Esophagus squamous epithelium (tissue), 5 donors: Measurements from ENCODE around the gene FMR1. TPM values are rescaled to one million over a fixed set of nuclear protein-coding genes. Genes with fewer than 3 reads are reported as not detected.
A peak's percentile ranks its signal among the peaks of the same experiment; 100 is the strongest.

Experiments
- DNase-seq: peaks from one replicate; lab custom pipeline; 2025; lab: John Stamatoyannopoulos, UW
- H3K27ac ChIP-seq, 4 donors: fragments of 200-600 bp; sonication (generic); one replicate each; pipeline ENCODE4 v1.5.1; 2016 to 2019; ENCODE audit warnings: mild to moderate bottlenecking in 1 of 4
- H3K27me3 ChIP-seq, 4 donors: fragments of 200-600 bp; sonication (generic); 1 replicate in 3 of 4; 2 replicates in 1 of 4; pipeline versions ENCODE4 v1.5.1 to v1.6.0; 2017 to 2021; ENCODE audit warnings: antibody characterized with exemption in 1 of 4
- H3K36me3 ChIP-seq, 3 donors: fragments of 200-600 bp; sonication (generic); one replicate each; pipeline ENCODE4 v1.5.1; 2016 to 2019
- H3K4me1 ChIP-seq, 3 donors: fragments of 200-600 bp; sonication (generic); one replicate each; pipeline ENCODE4 v1.5.1; 2017 to 2019
- H3K4me3 ChIP-seq, 4 donors: fragments of 200-600 bp; sonication (generic); 1 replicate in 3 of 4; 2 replicates in 1 of 4; pipeline ENCODE4 v1.5.1; 2016 to 2019; ENCODE audit warnings: mild to moderate bottlenecking in 2 of 4, moderate library complexity in 1 of 4
- H3K9me3 ChIP-seq, 3 donors: fragments of 200-600 bp; sonication (generic); one replicate each; pipeline ENCODE4 v1.5.1; 2016 to 2019
- CTCF ChIP-seq, 6 experiments: fragments of 450-650 bp in 4 of 6; fragments of 200-600 bp in 2 of 6; sonication (generic) in 2 of 6; IDR thresholded peaks; one replicate each; pipeline ENCODE4 v1.5.1; 2016 to 2019; ENCODE audit warnings: antibody characterized with exemption in 6 of 6, mild to moderate bottlenecking in 4 of 6, moderate library complexity in 4 of 6
- POLR2A ChIP-seq, 4 donors: fragments of 450-650 bp; IDR thresholded peaks; one replicate each; pipeline ENCODE4 v1.6.1; 2017; ENCODE audit warnings: antibody characterized with exemption in 4 of 4, mild to moderate bottlenecking in 4 of 4, moderate library complexity in 3 of 4
- WGBS, 2 donors: methylation state at CpG; one replicate each; pipeline ENCODE4 v1.1.5; 2018; 5-methylcytosine and 5-hydroxymethylcytosine counted together
- intact Hi-C: fragments of 100-400 bp; cut with DNase I; formaldehyde crosslinking; loops from one replicate; pipeline ENCODE4 v1.15.0; 2022
- total RNA-seq, 4 donors: library from RNA; depleted of rRNA; stranded (reverse); fragments of >200 nt; gene quantifications; one replicate each; pipeline ENCODE4 v1.1.0, GENCODE V29; 2016
- donor health status: DM: yes; HTN: yes; CAD: no.

FMR1 gene
- total RNA-seq: 10 to 100 TPM; 12.8 to 37.4 (median 19.8) TPM

- Histone ChIP-seq H3K4me3 (peak within 1 kb of the TSS; percentile 70 to 78 (median 74)), H3K36me3 (no peaks in the 10 kb centered on the region), H3K27ac (peak within 1 kb of the TSS; percentile 93 to 96 (median 94)), H3K9me3 (no peaks in the 10 kb centered on the region), H3K27me3 (no peaks in the 10 kb centered on the region), H3K4me1 (peaks cover 0 to 40% (median 0%) of the 10 kb centered on the region in 3 donors)
- intact Hi-C loops: no loop called here
- peak; percentile 66 for DNase-seq
- WGBS, 2 donors: 29 to 31% methylated on average over 7 to 38 of the region's 66 CpGs
- TF ChIP-seq POLR2A (IDR thresholded peaks at IDR 0.05) (peak in 2 of 4 donors; percentile 22 to 53), CTCF (IDR thresholded peaks at IDR 0.05) (no peak)
These were observed at the start of gene FMR1 for GRCh38 chrX:147911192-147912022. TSS of gene FMR1 (plus strand) at chrX:147911919. CDS start at chrX:147912180, 261 bp downstream.

GRCh38 chrX:147875866-147876596, 35.7 kb upstream of the FMR1 start:
- peaks cover 0 to 4% (median 0%) of the 10 kb centered on the region in 3 donors for H3K9me3 ChIP-seq
- intact Hi-C loops: no loop called here
- H3K27me3 ChIP-seq: no peaks in the 10 kb centered on the region
- H3K36me3 ChIP-seq: no peaks in the 10 kb centered on the region
- WGBS, 2 donors: 61 to 68% methylated on average over 5 to 7 of the region's 7 CpGs
- H3K27ac ChIP-seq: no peak overlapping the region
- TF ChIP-seq CTCF (IDR thresholded peaks at IDR 0.05) (no peak), POLR2A (IDR thresholded peaks at IDR 0.05) (no peak)
- H3K4me1 ChIP-seq: no peaks in the 10 kb centered on the region
- DNase-seq: no peak
- H3K4me3 ChIP-seq: no peak overlapping the region

- Histone ChIP-seq H3K4me1 (no peaks in the 10 kb centered on the region), H3K4me3 (no peak overlapping the region), H3K9me3 (peaks cover 0 to 4% (median 0%) of the 10 kb centered on the region in 3 donors), H3K36me3 (no peaks in the 10 kb centered on the region), H3K27me3 (no peaks in the 10 kb centered on the region), H3K27ac (no peak overlapping the region)
- intact Hi-C loops: no loop called here
- TF ChIP-seq POLR2A (IDR thresholded peaks at IDR 0.05) (no peak), CTCF (IDR thresholded peaks at IDR 0.05) (no peak)
- WGBS, 2 donors: 78 to 82% methylated on average over 4 of the region's 4 CpGs
- no peak for DNase-seq
These were observed 34.7 kb upstream of the FMR1 start for GRCh38 chrX:147876849-147877646.

- Histone ChIP-seq H3K36me3 (no peaks in the 10 kb centered on the region), H3K27me3 (no peaks in the 10 kb centered on the region), H3K9me3 (no peaks in the 10 kb centered on the region), H3K27ac (no peak overlapping the region), H3K4me3 (no peak overlapping the region), H3K4me1 (no peaks in the 10 kb centered on the region)
- TF ChIP-seq POLR2A (IDR thresholded peaks at IDR 0.05) (no peak), CTCF (IDR thresholded peaks at IDR 0.05) (no peak)
- intact Hi-C loops: no loop called here
- 62 to 85% methylated on average over 5 of the region's 5 CpGs for WGBS, 2 donors
- DNase-seq: no peak
These were observed 34.0 kb upstream of the FMR1 start for GRCh38 chrX:147877726-147878125.
